Neural progenitor cell (in vitro differentiated cells): Measurements from ENCODE around the gene FRYL. TPM values are rescaled to one million over a fixed set of nuclear protein-coding genes. Genes with fewer than 3 reads are reported as not detected.

Source experiments
- DNase-seq: peaks from one replicate; pipeline ENCODE4 v3.0.0-alpha.2; 2016; ENCODE audit warnings: low spot score
- H2AFZ ChIP-seq: fragments of 200-600 bp; sonication (generic); replicated peaks from 2 replicates; pipeline ENCODE4 v1.6.1; 2016; ENCODE audit warnings: antibody characterized with exemption
- H3F3A ChIP-seq: fragments of 200-600 bp; sonication (generic); 2 replicates; pipeline ENCODE4 v1.6.1; 2016; ENCODE audit warnings: antibody characterized with exemption, low read depth
- H3K27ac ChIP-seq: fragments of 200-600 bp; sonication (generic); 2 replicates; pipeline ENCODE4 v1.5.1; 2016; ENCODE audit warnings: mild to moderate bottlenecking
- H3K27me3 ChIP-seq: fragments of 200-600 bp; sonication (generic); 2 replicates; pipeline ENCODE4 v1.6.1; 2016; ENCODE audit warnings: mild to moderate bottlenecking, moderate library complexity
- H3K36me3 ChIP-seq: fragments of 200-600 bp; sonication (generic); 2 replicates; pipeline ENCODE4 v1.5.1; 2016
- H3K4me1 ChIP-seq: fragments of 200-600 bp; sonication (generic); 2 replicates; pipeline ENCODE4 v1.6.1; 2016; ENCODE audit warnings: mixed run types
- H3K4me2 ChIP-seq: fragments of 200-600 bp; sonication (generic); 2 replicates; pipeline ENCODE4 v1.6.1; 2016
- H3K4me3 ChIP-seq: fragments of 200-600 bp; sonication (generic); 2 replicates; pipeline ENCODE4 v1.5.1; 2016
- H3K79me2 ChIP-seq: fragments of 200-600 bp; sonication (generic); 2 replicates; pipeline ENCODE4 v1.6.1; 2016; ENCODE audit warnings: low read depth
- H3K9ac ChIP-seq: fragments of 200-600 bp; sonication (generic); 2 replicates; pipeline ENCODE4 v1.6.1; 2016
- H3K9me3 ChIP-seq: fragments of 200-600 bp; sonication (generic); 2 replicates; pipeline ENCODE4 v1.5.1; 2016; ENCODE audit warnings: low read depth
- H4K20me1 ChIP-seq: fragments of 200-600 bp; sonication (generic); 2 replicates; pipeline ENCODE4 v1.6.1; 2016; ENCODE audit warnings: low read depth
- H3K27ac Mint-ChIP-seq: 3 replicates; pipeline ENCODE4 v1.8.0; 2021; ENCODE audit warnings: mixed read lengths
- H3K27me3 Mint-ChIP-seq: 2 replicates; pipeline ENCODE4 v1.8.0; 2022; ENCODE audit warnings: low read depth, mild to moderate bottlenecking, inconsistent platforms, moderate library complexity, mixed read lengths; ENCODE audit not compliant: insufficient read depth
- H3K36me3 Mint-ChIP-seq: 3 replicates; pipeline ENCODE4 v1.8.0; 2021; ENCODE audit warnings: mixed read lengths
- H3K4me1 Mint-ChIP-seq: 3 replicates; pipeline ENCODE4 v1.8.0; 2021; ENCODE audit warnings: mixed read lengths
- H3K4me3 Mint-ChIP-seq: 3 replicates; pipeline ENCODE4 v1.8.0; 2021; ENCODE audit warnings: mild to moderate bottlenecking, moderate library complexity, mixed read lengths
- H3K9me3 Mint-ChIP-seq: 3 replicates; pipeline ENCODE4 v1.8.0; 2020; ENCODE audit warnings: mixed read lengths
- EZH2 ChIP-seq: fragments of 200-600 bp; sonication (generic); IDR thresholded peaks from 2 replicates; pipeline ENCODE4 v1.6.1; 2017; ENCODE audit warnings: antibody characterized with exemption, mild to moderate bottlenecking, moderate library complexity
- EZH2phosphoT487 ChIP-seq: fragments of 200-600 bp; sonication (generic); IDR thresholded peaks from 2 replicates; pipeline ENCODE4 v1.6.1; 2017; ENCODE audit warnings: antibody characterized with exemption
- total RNA-seq: library from RNA; depleted of rRNA; stranded (reverse); fragments of >200 nt; gene quantifications from 2 replicates; pipeline ENCODE4 v1.2.3, GENCODE V29; 2015; ENCODE audit warnings: low replicate concordance
- TF ChIP-seq, protein P1 (sequence below): fragments of 200-600 bp; sonication (generic); IDR thresholded peaks from 2 replicates; pipeline ENCODE4 v1.5.1; 2017; ENCODE audit warnings: antibody characterized with exemption, mild to moderate bottlenecking

FRYL gene
- total RNA-seq, 1 donor from 2014 or later, result 70.5 TPM

DNA sequence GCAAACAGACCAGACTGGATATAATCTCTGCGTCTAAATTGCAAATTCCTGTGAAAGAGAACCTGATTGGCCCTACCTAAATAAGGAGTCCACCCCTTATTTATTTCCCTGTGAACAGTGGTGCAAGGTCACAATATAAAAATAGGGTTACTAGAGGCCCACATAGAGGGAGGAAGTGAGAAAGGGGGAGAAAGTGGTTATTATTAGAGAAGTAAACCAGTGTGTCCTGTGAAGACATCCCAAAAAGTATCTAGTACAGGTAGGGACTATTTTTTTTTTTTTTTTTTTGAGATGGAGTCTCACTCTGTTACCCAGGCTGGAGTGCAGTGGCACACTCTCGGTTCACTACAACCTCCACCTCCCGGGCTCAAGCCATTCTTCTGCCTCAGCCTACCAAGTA is 15.0 kb upstream of the FRYL start:
- Histone ChIP-seq H3K4me3 (no peak overlapping the region), H3K4me1 (no peaks in the 10 kb centered on the region), H2AFZ (no peak overlapping the region), H4K20me1 (no peaks in the 10 kb centered on the region), H3K27ac (no peak overlapping the region), H3K79me2 (no peaks in the 10 kb centered on the region), H3K4me2 (no peak overlapping the region), H3K9ac (no peak overlapping the region), H3F3A (no peaks in the 10 kb centered on the region), H3K36me3 (no peaks in the 10 kb centered on the region), H3K9me3 (no peaks in the 10 kb centered on the region), H3K27me3 (no peaks in the 10 kb centered on the region)
- H3K4me1 Mint-ChIP-seq, result no peaks in the 10 kb centered on the region
- no peaks in the 10 kb centered on the region for H3K36me3 Mint-ChIP-seq
- no peak overlapping the region for H3K27ac Mint-ChIP-seq
- peaks cover 2% of the 10 kb centered on the region for H3K27me3 Mint-ChIP-seq
- no peak for TF ChIP-seq EZH2
- TF ChIP-seq, protein P1, sequence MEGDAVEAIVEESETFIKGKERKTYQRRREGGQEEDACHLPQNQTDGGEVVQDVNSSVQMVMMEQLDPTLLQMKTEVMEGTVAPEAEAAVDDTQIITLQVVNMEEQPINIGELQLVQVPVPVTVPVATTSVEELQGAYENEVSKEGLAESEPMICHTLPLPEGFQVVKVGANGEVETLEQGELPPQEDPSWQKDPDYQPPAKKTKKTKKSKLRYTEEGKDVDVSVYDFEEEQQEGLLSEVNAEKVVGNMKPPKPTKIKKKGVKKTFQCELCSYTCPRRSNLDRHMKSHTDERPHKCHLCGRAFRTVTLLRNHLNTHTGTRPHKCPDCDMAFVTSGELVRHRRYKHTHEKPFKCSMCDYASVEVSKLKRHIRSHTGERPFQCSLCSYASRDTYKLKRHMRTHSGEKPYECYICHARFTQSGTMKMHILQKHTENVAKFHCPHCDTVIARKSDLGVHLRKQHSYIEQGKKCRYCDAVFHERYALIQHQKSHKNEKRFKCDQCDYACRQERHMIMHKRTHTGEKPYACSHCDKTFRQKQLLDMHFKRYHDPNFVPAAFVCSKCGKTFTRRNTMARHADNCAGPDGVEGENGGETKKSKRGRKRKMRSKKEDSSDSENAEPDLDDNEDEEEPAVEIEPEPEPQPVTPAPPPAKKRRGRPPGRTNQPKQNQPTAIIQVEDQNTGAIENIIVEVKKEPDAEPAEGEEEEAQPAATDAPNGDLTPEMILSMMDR, result no peak
- no peak for TF ChIP-seq EZH2phosphoT487
- H3K9me3 Mint-ChIP-seq, result no peaks in the 10 kb centered on the region
- DNase-seq, result no peak
- no peak overlapping the region for H3K4me3 Mint-ChIP-seq

DNA sequence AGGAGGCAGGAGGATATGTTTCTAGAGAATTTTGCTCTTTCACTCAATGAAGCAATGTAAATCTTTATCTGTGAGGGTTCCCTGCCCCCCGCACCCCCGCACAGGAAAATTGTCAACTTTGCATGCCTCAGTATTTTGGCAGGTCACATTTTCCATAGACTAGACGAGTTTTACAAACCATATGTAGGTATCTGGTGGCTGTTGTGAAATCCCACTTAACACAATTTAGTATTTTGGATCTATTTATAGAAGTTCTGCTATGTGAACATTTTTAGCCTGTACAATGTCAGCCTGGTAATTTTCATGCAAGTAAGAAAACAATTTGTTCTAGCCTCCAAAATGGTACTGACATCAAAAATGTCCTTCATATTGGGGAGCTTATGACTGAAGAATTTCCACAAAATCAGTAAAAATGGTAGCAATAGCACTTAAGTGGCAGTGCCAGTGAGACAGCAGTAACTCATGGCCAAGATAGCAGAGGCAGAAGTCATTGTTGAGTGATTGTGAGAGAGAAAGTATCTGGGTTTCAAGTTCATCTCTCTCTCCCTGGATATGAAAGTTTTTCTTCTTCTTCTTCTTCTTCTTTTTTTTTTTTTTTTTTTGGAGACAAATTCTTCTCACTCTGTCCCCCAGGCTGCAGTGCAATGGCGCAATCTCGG is 12.4 kb upstream of the FRYL start:
- H3K36me3 Mint-ChIP-seq, result no peaks in the 10 kb centered on the region
- no peaks in the 10 kb centered on the region for H3K36me3 ChIP-seq
- no peaks in the 10 kb centered on the region for H3K9me3 ChIP-seq

DNA sequence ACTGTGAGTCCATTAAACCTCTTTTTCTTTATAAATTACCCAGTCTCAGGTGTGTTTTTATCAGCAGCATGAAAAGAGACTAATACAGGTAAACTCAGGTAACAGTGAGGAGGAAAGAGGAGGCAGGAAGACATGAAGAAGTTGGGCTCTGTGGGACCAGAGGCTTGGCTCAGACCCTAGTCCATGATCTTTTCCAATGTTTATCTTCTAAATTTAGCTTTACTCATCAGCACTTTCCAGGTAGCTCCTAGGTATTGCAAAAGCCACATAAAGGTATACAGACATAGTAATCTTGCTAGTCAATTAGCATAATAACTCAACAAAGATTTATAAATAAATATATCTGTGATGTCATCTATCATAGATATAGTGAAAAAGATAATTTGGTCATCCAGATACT is 11.2 kb upstream of the FRYL start:
- H3K4me1 Mint-ChIP-seq, result peaks cover 4% of the 10 kb centered on the region
- Histone ChIP-seq H3K4me1 (peaks cover 20% of the 10 kb centered on the region), H2AFZ (no peak overlapping the region), H3K79me2 (no peaks in the 10 kb centered on the region), H3K27ac (no peak overlapping the region), H3F3A (no peaks in the 10 kb centered on the region), H4K20me1 (no peaks in the 10 kb centered on the region), H3K4me2 (no peak overlapping the region), H3K9me3 (no peaks in the 10 kb centered on the region), H3K4me3 (no peak overlapping the region), H3K9ac (no peak overlapping the region), H3K27me3 (no peaks in the 10 kb centered on the region), H3K36me3 (no peaks in the 10 kb centered on the region)
- H3K27ac Mint-ChIP-seq, result no peak overlapping the region
- TF ChIP-seq EZH2, result no peak
- TF ChIP-seq EZH2phosphoT487, result no peak
- TF ChIP-seq, protein P1, result no peak
- no peaks in the 10 kb centered on the region for H3K9me3 Mint-ChIP-seq
- no peaks in the 10 kb centered on the region for H3K36me3 Mint-ChIP-seq
- H3K4me3 Mint-ChIP-seq, result no peak overlapping the region
- H3K27me3 Mint-ChIP-seq, result peaks cover 2% of the 10 kb centered on the region
- DNase-seq, result no peak

More for the DNA sequence above, 12.4 kb upstream of the FRYL start:
- Histone ChIP-seq H3K4me3 (no peak overlapping the region), H3K27me3 (no peaks in the 10 kb centered on the region), H3K9ac (no peak overlapping the region), H3K4me1 (peaks cover 9% of the 10 kb centered on the region), H4K20me1 (no peaks in the 10 kb centered on the region), H2AFZ (no peak overlapping the region), H3K79me2 (no peaks in the 10 kb centered on the region), H3K27ac (no peak overlapping the region), H3K4me2 (no peak overlapping the region), H3F3A (no peaks in the 10 kb centered on the region)
- Mint-ChIP-seq H3K4me3 (no peak overlapping the region), H3K27me3 (peaks cover 2% of the 10 kb centered on the region), H3K27ac (no peak overlapping the region), H3K9me3 (no peaks in the 10 kb centered on the region), H3K4me1 (no peaks in the 10 kb centered on the region)
- DNase-seq, result no peak
- TF ChIP-seq EZH2, result no peak
- TF ChIP-seq, protein P1, result no peak
- TF ChIP-seq EZH2phosphoT487, result no peak
